H9 (cell line): ENCODE data around the gene CELF4. TPM values are rescaled to one million over a fixed set of nuclear protein-coding genes. Genes with fewer than 3 reads are reported as not detected.

Experiments used
- DNase-seq: peaks from one replicate; pipeline ENCODE4 v3.0.0-alpha.2; 2017
- H2AFZ ChIP-seq: one replicate; pipeline ENCODE4 v1.6.1; 2013; ENCODE audit warnings: mild to moderate bottlenecking, low read length, control low read depth, moderate library complexity
- H2AK5ac ChIP-seq: 2 replicates; pipeline ENCODE4 v1.6.1; 2013; ENCODE audit warnings: low read length, control low read depth, mixed read lengths; ENCODE audit not compliant: insufficient read length
- H2BK120ac ChIP-seq: one replicate; pipeline ENCODE4 v1.6.1; 2013; ENCODE audit warnings: low read depth, mild to moderate bottlenecking, low read length, control low read depth, inconsistent platforms; ENCODE audit not compliant: poor library complexity, severe bottlenecking
- H2BK12ac ChIP-seq: 2 replicates; pipeline ENCODE4 v1.6.1; 2013; ENCODE audit warnings: low read length, control low read depth, mixed read lengths, low read depth; ENCODE audit not compliant: insufficient read length
- H2BK15ac ChIP-seq: 2 replicates; pipeline ENCODE4 v1.6.1; 2013; ENCODE audit warnings: low read depth, low read length, control low read depth
- H2BK20ac ChIP-seq: one replicate; pipeline ENCODE4 v1.6.1; 2013; ENCODE audit warnings: low read depth, mild to moderate bottlenecking, low read length, control low read depth, inconsistent platforms; ENCODE audit not compliant: poor library complexity, severe bottlenecking
- H2BK5ac ChIP-seq: 2 replicates; pipeline ENCODE4 v1.6.1; 2013; ENCODE audit warnings: low read length, control low read depth, mixed read lengths; ENCODE audit not compliant: insufficient read length
- H3K14ac ChIP-seq: 2 replicates; pipeline ENCODE4 v1.6.1; 2013; ENCODE audit warnings: low read length, control low read depth; ENCODE audit not compliant: insufficient read depth
- H3K18ac ChIP-seq: 2 replicates; pipeline ENCODE4 v1.6.1; 2013; ENCODE audit warnings: low read depth, mild to moderate bottlenecking, mixed read lengths, low read length, control low read depth; ENCODE audit not compliant: insufficient read length
- H3K23ac ChIP-seq: 2 replicates; pipeline ENCODE4 v1.6.1; 2013; ENCODE audit warnings: low read length, control low read depth, mixed read lengths, low read depth; ENCODE audit not compliant: insufficient read length
- H3K23me2 ChIP-seq: 2 replicates; pipeline ENCODE4 v1.6.1; 2013; ENCODE audit warnings: low read depth, mild to moderate bottlenecking, mixed read lengths, low read length, control low read depth; ENCODE audit not compliant: insufficient read length, poor library complexity, severe bottlenecking
- H3K27ac ChIP-seq: 2 replicates; pipeline ENCODE4 v1.5.1; 2013; ENCODE audit warnings: low read length, control low read depth, mixed read lengths, low read depth; ENCODE audit not compliant: insufficient read length
- H3K27me3 ChIP-seq: 2 replicates; pipeline ENCODE4 v1.6.1; 2013; ENCODE audit warnings: low read length, control low read depth, inconsistent platforms; ENCODE audit not compliant: insufficient read depth
- H3K4ac ChIP-seq: 2 replicates; pipeline ENCODE4 v1.6.1; 2013; ENCODE audit warnings: low read depth, mild to moderate bottlenecking, control low read depth, inconsistent platforms, low read length, moderate library complexity
- H3K4me1 ChIP-seq: 2 replicates; pipeline ENCODE4 v1.6.1; 2013; ENCODE audit warnings: low read length, control low read depth, inconsistent platforms; ENCODE audit not compliant: insufficient read depth
- H3K4me2 ChIP-seq: 2 replicates; pipeline ENCODE4 v1.6.1; 2013; ENCODE audit warnings: low read length, control low read depth, mixed read lengths; ENCODE audit not compliant: insufficient read length, insufficient read depth
- H3K56ac ChIP-seq: 2 replicates; pipeline ENCODE4 v1.6.1; 2013; ENCODE audit warnings: low read depth, mild to moderate bottlenecking, mixed read lengths, low read length, control low read depth; ENCODE audit not compliant: insufficient read length
- H3K79me1 ChIP-seq: 2 replicates; pipeline ENCODE4 v1.6.1; 2013; ENCODE audit warnings: low read depth, mild to moderate bottlenecking, moderate library complexity, low read length, control low read depth, inconsistent platforms; ENCODE audit not compliant: insufficient read depth, poor library complexity, severe bottlenecking
- H3K79me2 ChIP-seq: 2 replicates; pipeline ENCODE4 v1.6.1; 2013; ENCODE audit warnings: low read length, control low read depth, inconsistent platforms; ENCODE audit not compliant: insufficient read depth
- H3K9ac ChIP-seq: 2 replicates; pipeline ENCODE4 v1.6.1; 2013; ENCODE audit warnings: low read length, control low read depth, mixed read lengths; ENCODE audit not compliant: insufficient read length; ENCODE audit errors: extremely low read depth
- H3K9me3 ChIP-seq: one replicate; pipeline ENCODE4 v1.6.1; 2013; ENCODE audit warnings: low read depth, low read length, inconsistent platforms; ENCODE audit not compliant: control insufficient read depth
- H3T11ph ChIP-seq: one replicate; pipeline ENCODE4 v1.6.1; 2013; ENCODE audit warnings: mild to moderate bottlenecking, low read length, control low read depth, inconsistent platforms
- H4K20me1 ChIP-seq: one replicate; pipeline ENCODE4 v1.6.1; 2013; ENCODE audit not compliant: control insufficient read depth, insufficient read length, insufficient read depth
- H4K5ac ChIP-seq: 2 replicates; pipeline ENCODE4 v1.6.1; 2013; ENCODE audit warnings: low read depth, mild to moderate bottlenecking, mixed read lengths, low read length, control low read depth; ENCODE audit not compliant: insufficient read length
- H4K8ac ChIP-seq: replicated peaks from 2 replicates; pipeline ENCODE4 v1.6.1; 2013; ENCODE audit warnings: low read length, control low read depth, mixed read lengths, low read depth; ENCODE audit not compliant: insufficient read length
- H4K91ac ChIP-seq: 2 replicates; pipeline ENCODE4 v1.6.1; 2013; ENCODE audit warnings: low read depth, mild to moderate bottlenecking, moderate library complexity, mixed read lengths, low read length, control low read depth; ENCODE audit not compliant: insufficient read length
- H3K27ac Mint-ChIP-seq, 3 experiments: 2 replicates in 2 of 3; 3 replicates in 1 of 3; pipeline ENCODE4 v1.8.0; 2020 to 2021; ENCODE audit warnings: mixed read lengths in 3 of 3, mild to moderate bottlenecking in 1 of 3, moderate library complexity in 1 of 3
- H3K27me3 Mint-ChIP-seq: 2 replicates; pipeline ENCODE4 v1.8.0; 2021; ENCODE audit warnings: low read depth, mild to moderate bottlenecking, moderate library complexity, mixed read lengths
- H3K36me3 Mint-ChIP-seq, 3 experiments: 2 replicates in 2 of 3; 3 replicates in 1 of 3; pipeline ENCODE4 v1.8.0; 2020 to 2021; ENCODE audit warnings: low read depth in 3 of 3, mixed read lengths in 3 of 3; ENCODE audit not compliant: insufficient read depth in 1 of 3
- H3K4me1 Mint-ChIP-seq, 2 experiments: 2 replicates each; pipeline ENCODE4 v1.8.0; 2020; ENCODE audit warnings: mixed read lengths in 2 of 2
- H3K4me3 Mint-ChIP-seq, 2 experiments: 2 replicates in 1 of 2; 3 replicates in 1 of 2; pipeline ENCODE4 v1.8.0; 2020 to 2021; ENCODE audit warnings: mild to moderate bottlenecking in 2 of 2, mixed read lengths in 2 of 2, moderate library complexity in 1 of 2
- H3K9me3 Mint-ChIP-seq, 2 experiments: 2 replicates in 1 of 2; 3 replicates in 1 of 2; pipeline ENCODE4 v1.8.0; 2020; ENCODE audit warnings: mild to moderate bottlenecking in 2 of 2, mixed read lengths in 2 of 2, moderate library complexity in 1 of 2
- CTCF ChIP-seq: fragments of 200-600 bp; sonication (generic); conservative IDR thresholded peaks from 3 replicates; pipeline ENCODE4 v1.8.0; 2021; ENCODE audit warnings: antibody characterized with exemption, mild to moderate bottlenecking
- WGBS: extraction: QIAGEN DNeasy Blood & Tissue Kit; methylation state at CpG from one replicate; pipeline ENCODE4 v1.1.7; 2013; ENCODE audit warnings: missing lambda C conversion rate, low lambda C conversion rate, mixed read lengths; ENCODE audit not compliant: insufficient read length; ENCODE audit errors: extremely low coverage; 5-methylcytosine and 5-hydroxymethylcytosine counted together
- total RNA-seq: library from RNA; stranded (reverse); gene quantifications from 2 replicates; pipeline ENCODE4 v1.2.1, GENCODE V29; 2021

CELF4 gene
- total RNA-seq, 1 experiment from 2014 or later = 1.1 TPM

- no peaks in the 10 kb centered on the region for H3K9me3 Mint-ChIP-seq
- Histone ChIP-seq H2BK5ac (no peak overlapping the region), H3K27ac (no peak overlapping the region), H4K20me1 (no peaks in the 10 kb centered on the region), H3K4ac (no peak overlapping the region), H3K79me1 (no peaks in the 10 kb centered on the region), H4K5ac (no peak overlapping the region), H3K23ac (no peak overlapping the region), H3K14ac (no peak overlapping the region), H3K56ac (no peak overlapping the region), H2AFZ (no peak overlapping the region), H3K79me2 (no peaks in the 10 kb centered on the region), H4K91ac (no peak overlapping the region), H3K4me2 (no peak overlapping the region), H2BK20ac (no peak overlapping the region), H3T11ph (no peak overlapping the region), H3K4me1 (peaks cover 20% of the 10 kb centered on the region; the same call in 1 of the 2 replicates), H3K27me3 (no peaks in the 10 kb centered on the region), H3K18ac (no peak overlapping the region), H2AK5ac (no peak overlapping the region), H4K8ac (no peak overlapping the region), H3K23me2 (no peaks in the 10 kb centered on the region), H3K9me3 (no peaks in the 10 kb centered on the region), H3K9ac (no peak overlapping the region), H2BK120ac (no peak overlapping the region), H2BK12ac (no peak overlapping the region), H2BK15ac (no peak overlapping the region)
- H3K27ac Mint-ChIP-seq = no peak overlapping the region
- H3K4me3 Mint-ChIP-seq = peak overlapping the region in 1 of 2 experiments; percentile 2; a peak in 1 of 5 replicates
- no CpG with 5 or more reads among the region's 14 CpGs for WGBS
- no peaks in the 10 kb centered on the region; a peak in 1 of 7 replicates for H3K36me3 Mint-ChIP-seq
- TF ChIP-seq CTCF = peak; percentile 64
- peaks cover 44% of the 10 kb centered on the region for H3K27me3 Mint-ChIP-seq
- no peak for DNase-seq
- peaks cover 61 to 63% of the 10 kb centered on the region in 2 experiments for H3K4me1 Mint-ChIP-seq
These were observed 13.4 kb upstream of the CELF4 start for GRCh38 chr18:37578886-37579513.
